A549 (cell line): ENCODE results near the gene THEMIS.

Experiments
- CTCF ChIP-seq: fragments of >200 bp; sonication (Bioruptor Twin); formaldehyde crosslinking; IDR thresholded peaks from 3 replicates; pipeline ENCODE4 v1.5.1; 2016
- EP300 ChIP-seq, 2 experiments: fragments of >200 bp; sonication (Bioruptor Twin); formaldehyde crosslinking; IDR thresholded peaks; 2 replicates in 1 of 2; 3 replicates in 1 of 2; pipeline ENCODE4 v1.6.1; 2016 to 2017

DNA sequence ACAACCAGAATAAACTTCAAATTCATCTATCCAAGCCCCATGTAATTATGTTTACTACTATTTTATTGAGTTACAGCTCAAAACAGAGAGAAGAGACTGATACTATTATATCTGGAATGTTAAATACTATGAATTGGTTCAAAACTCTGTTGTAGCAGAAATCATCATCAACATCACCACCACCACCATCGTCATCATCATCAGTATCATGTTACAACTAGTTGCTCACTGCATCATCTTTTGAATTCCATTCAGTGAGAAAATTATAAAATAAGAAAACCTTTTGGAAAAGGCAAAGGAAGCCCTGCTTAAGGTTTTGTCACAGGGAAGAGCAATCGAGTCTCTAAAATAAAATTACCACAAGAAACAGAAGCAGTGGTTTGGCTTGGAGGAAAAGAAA is 36.2 kb upstream of the THEMIS start:
- no peak for TF ChIP-seq EP300 (IDR thresholded peaks at IDR 0.05)
- TF ChIP-seq CTCF: no peak
